DLD1 (cell line): ENCODE results near the gene CHSY3.
"Not testable (repeated sequence)": the region's sequence is repeated elsewhere in the genome, so short reads cannot be mapped to it uniquely, and the experiment has no call there.

Experiments used
- in situ Hi-C: cut with HindIII; loops from 2 replicates; pipeline ENCODE4 v1.10.0; 2017; ENCODE audit warnings: low sequenced_read_pairs

CHSY3 gene

DNA sequence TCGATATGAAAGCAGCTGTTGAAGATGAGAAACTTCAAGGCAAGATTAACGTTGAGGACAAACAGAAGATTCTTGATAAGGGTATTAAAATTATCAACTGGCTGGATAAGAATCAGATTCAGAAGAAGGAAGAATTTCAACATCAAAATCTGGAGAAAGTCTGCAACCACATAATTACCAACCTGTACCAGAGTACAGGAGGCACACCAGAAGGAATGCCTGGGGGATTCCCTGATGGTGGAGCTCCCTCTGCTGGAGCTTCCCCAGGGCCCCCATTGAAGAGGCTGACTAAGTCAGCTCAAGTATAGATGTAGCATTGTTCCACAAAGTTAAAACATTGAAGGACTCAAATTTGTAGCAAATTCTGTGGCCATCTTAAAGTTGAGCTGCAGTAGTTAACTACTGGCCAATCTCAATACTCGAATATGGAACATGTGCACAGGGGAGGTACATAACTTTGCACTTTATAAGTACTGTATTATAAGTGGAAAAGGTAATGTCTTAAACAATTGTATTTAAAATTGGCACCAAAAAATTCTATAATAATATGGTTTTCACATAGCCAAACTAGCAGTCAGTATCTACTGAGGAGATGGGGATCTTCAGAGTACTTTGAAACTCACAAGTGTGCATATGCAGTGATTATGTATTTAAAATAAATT, 237.5 kb downstream of the CHSY3 start:
- in situ Hi-C loops: no loop called here

DNA sequence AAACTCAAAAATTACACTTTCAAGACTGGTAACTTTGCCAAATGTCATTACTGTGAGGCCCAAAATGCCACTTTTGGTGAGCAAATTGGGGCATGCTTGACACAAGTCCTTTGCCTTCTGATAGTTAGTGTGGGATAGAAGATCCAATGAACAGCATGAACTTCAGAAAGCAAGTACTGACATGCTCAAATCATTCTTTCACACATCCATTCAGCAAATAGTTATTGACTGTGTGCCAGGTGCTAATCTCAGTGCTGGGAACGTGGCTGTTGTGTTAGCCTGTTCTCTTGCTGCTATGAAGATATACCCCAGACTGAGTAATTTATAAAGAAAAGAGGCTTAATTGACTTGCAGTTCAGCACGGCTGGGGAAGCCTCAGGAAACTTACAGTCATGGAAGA, 247.0 kb downstream of the CHSY3 start:
- in situ Hi-C loops: no loop called here

DNA sequence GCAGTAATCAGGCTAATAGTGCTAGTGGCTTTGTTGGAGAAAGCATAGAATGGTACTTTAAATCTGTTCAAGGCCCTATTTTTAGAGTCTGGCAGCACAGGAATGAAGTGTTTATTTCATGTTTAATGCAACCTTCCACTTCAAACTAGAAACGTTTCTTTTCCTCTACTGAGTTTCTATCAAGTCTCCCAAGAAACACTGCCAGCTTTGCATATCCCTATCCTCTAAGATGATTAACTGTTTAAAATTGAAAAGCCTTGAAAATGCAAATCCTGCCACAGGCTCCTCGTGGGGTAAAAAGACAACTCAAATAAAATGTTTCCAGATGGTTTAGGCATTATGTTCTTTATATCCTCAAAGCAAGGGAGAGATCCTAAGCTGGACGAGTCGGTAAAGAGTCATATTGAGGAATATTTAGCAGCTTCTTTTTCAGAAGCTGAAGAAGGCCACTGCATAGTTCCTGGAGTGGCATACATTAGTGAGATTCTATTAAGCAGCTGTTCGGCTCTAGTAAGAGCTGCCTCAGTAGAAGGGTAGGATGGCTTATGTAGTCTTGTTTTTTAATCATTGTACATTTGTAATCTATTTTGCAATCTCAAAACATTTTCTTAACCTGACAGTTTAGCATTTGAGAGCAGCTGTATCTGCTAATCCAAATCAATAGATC, 251.2 kb downstream of the CHSY3 start:
- in situ Hi-C loops: no loop called here

DNA sequence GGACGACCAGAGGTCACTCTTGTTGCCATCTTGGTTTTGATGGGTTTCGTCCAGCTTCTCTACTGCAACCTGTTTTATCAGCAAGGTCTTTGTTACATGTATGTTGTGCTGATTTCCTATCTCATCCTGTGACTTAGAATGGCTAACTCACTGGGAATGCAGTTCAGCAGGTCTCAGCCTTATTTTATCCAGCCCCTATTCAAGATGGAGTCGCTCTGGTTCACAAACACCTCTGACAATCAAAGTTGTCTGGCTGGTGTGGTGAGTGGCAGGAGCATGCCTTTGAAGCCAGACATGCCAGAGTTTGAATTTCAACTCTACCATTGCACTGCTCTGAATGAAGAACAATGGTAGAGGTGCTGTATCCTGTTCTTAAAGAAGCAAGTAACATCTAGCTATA, 253.8 kb downstream of the CHSY3 start:
- in situ Hi-C loops: no loop called here

DNA sequence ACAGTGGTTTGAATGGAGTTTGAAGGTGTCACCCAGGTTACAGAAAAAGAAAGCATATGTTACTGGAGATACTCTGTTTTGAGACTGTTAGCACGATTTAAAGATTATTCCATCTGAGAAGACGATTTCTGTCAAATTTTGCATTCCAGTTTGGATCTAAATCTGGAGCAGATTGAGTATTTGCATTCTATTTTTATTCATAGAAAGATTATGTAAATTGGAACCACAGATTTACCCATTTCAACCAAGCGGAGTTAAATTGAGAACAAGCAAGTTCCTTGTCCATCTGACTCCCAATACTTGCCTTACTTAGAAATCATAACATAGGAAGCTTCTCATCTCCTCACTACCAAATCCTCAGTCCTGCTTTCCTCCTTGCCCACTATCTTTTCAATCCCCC, 255.7 kb downstream of the CHSY3 start:
- in situ Hi-C loops: no loop called here

DNA sequence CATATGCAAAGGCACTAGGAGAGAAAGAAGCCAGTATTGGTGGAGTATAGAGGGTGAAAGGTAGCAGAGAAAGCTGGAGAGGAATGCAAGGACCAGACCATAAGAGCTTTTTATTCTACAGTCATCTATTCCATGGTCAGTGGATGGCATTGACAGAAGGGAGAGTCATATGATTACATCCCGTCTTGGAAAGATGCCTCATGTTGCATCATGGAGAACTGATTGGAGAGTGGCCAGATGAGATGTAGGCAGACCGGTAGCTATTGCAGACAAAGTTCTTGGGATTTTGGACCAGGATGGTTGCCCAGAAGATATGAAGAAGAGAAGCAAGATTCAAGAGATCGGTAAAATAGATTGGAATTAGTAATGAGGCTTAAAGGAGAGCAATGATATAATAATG, 260.7 kb downstream of the CHSY3 start:
- in situ Hi-C loops: no loop called here

DNA sequence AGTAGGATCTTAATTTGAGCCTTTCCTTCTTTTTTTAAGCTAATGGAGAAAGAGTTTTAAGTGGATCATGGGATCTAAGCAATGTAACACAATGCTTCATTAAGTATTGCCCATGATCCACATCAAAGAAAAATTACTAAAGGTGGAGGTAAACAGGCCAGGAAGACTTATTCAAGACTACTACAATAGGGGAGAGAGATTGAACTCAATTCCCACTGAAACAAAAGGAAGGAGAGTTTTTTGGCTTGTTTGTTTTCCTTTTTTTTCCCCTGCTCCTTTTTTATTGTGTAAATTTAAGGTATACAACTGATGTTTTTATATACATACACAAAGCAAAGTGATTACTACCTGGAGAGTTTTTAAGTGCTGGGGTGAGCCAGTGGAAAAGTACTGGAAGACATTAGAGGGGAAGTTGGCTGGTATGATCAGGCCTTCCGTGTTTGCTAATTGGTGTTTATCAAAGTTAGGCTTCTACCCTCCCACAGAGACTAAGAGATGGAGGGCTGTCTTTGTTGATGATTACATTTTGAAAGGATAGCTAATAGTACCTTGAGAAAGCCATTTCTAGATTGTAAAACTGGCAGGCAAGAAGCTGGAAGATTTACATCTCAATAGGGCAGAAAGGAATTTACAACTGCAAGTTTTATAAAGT, 262.7 kb downstream of the CHSY3 start:
- in situ Hi-C loops: no loop called here

DNA sequence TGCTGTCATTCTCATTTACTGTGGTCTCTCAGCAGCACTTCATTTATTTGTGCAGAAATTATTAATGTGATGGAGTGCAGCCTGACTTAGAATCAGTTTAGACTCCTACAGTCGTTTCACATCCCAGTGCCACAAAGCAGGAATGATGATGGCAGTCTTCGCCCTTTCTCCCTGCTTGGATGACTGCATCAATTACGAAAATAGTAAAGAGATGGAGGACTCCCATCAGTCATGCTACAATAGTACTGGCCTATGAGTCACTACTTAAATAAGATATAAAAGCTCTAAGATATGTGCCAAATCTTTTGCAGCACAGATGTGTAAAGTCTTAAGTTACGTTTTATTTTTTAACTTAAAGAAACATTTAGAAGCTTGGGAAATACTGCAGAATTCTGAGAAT, 263.9 kb downstream of the CHSY3 start:
- in situ Hi-C loops: no loop called here

DNA sequence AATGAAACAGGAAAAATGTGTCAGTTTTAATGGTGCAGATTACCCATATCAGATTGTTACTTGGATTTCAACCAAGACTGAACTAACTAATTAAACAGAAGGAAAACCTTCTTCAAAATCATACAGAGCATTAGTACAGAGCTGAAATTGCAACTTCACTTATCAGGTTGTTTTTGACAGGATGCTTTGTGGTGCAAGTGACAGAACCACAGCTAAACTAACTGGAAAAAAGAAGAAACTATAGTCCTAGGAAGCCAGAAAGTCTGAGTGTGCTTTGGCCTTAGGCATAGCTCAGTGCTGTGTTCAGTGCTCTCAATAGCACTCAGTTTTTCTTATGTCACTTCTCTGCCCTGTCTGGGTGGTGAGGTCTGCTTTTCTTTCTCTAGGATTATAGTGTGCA, 267.4 kb downstream of the CHSY3 start:
- in situ Hi-C loops: no loop called here

DNA sequence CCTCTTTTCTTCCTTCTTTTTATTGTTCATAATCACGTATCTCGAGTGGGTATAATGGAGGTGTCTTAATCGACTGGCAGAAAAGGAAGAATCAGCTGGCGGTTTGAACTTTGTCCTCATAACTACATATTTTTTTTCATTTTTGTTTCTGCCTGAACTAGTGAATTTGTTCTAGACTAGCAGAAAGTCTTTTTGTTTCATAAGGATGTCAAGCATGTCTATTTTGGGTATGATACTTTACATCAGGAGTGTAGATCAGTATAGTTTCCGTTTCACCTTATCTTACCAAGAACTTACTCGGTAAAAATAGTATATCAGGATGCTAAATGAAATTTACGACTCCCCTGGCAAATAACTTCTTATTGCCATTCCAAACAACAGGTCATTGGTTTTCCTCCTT, 278.9 kb downstream of the CHSY3 start:
- in situ Hi-C loops: no loop called here

DNA sequence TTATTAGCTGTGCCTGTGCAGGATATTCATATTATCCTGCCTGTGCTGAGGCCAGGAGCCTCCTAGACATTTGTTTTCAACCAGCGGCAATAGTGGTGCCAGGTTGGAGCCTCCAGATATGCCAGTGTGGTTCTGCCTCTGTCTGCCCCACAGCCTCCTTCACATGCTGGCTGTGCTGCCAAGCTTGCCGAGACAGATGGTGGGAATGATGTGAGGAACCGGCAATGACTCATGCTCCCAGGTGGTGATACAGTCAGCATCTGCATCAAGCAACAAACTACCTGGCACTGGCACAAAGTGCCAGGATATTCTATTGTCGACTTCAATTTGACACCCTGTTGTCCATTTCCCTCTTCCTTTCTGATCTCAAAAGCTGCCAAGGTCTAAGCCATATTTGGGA, 285.7 kb downstream of the CHSY3 start:
- in situ Hi-C loops: no loop called here

DNA sequence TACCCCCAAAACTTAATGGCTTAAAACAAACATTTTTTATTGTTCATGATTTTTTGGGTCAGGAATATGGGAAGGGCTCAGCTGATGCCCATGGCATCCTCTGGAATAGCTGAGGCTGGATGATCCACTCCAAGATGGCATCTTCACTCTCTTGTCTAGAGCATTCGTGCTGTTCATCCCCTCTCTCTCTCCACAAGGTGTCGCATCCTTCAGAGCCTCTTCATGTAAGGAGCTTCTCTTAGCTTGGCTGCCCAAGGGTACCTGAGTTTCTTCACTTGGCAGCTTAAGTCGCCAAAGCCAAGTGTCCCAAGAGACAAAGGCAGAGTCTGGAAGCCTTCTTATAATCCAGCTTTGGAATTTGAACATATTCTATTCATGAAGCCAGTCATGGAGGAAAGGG, 294.7 kb downstream of the CHSY3 start:
- in situ Hi-C loops: no loop called here

DNA sequence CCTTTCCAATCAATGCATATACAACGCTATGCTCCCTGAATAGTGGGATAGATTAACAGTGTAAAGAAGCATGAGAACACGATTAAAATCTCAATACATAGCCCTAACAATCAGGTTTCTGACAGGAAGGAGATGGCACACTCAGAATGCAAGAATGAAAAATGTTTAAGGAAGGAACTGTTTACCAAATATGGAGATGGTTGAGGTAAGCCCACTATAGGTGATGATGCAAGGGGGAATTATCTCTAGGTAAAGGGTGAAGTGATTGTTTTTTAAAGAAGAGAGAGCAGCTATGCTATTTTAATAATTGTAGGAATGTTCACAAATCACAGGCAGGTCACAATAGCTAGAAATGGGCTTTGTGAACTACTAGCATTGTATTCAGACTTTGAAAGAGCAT, 302.4 kb downstream of the CHSY3 start:
- in situ Hi-C loops: no loop called here

DNA sequence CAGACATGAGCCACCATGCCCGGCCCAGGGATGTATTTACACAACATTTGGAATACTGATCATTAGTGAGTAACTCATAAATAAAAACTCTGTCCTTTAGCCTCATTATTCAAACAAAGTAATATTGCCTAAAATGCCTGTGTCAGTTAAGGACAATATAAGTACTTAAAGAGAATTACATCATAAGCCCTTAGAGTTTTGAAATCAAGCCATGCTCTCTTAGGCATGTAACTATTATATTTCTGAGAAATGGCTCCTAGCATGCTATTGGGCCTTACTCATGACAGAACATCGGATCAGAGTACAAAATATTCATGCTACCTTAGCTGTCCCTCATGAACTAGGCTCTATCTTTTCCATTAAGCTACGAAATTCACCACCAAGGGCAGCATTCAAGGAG, 309.3 kb downstream of the CHSY3 start:
- in situ Hi-C loops: no loop called here

DNA sequence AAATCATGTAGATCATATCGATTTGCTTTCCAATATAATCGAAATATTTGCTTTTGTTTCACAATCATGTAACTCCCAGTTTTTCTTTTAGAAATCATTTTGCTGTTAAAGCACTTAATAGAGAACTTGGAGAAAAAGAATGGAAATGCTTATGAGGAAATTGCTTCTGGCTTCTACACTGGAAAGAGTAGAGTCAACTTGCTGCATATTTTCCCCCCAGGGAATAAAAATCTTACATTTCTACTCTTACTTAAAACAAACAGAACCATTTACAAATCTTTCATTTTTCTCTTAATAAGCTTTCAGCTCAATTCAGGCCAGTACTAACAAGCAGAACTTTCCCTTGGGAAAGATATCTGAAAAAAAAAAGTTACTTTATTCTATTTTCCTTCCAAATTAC, 312.0 kb downstream of the CHSY3 start:
- in situ Hi-C loops: no loop called here

DNA sequence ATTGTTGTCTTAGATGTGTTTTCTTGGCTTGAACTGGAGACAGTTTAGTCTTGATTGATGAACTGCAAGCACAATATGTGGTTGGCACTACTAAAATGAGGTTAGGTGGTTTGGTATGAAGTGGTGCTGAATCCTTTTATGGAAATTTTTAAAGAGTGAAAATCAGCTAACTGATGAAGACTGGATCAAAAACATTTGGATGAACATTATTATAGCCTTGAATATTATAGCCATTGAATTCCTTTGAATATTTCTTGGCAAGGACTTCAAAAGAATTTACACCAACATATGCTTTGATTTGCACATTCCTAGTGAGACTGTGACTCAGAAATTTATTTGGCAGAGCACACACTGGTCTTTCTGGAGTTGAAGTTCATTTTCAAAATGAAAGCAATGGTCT, 318.3 kb downstream of the CHSY3 start:
- in situ Hi-C loops: no loop called here

DNA sequence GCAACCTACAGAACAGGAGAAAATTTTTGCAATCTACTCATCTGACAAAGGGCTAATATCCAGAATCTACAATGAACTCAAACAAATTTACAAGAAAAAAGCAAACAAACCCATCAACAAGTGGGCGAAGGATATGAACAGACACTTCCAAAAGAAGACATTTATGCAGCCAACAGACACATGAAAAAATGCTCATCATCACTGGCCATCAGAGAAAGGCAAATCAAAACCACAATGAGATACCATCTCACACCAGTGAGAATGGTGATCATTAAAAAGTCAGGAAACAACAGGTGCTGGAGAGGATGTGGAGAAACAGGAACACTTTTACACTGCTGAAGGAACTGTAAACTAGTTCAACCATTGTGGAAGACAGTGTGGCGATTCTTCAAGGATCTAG, 322.3 kb downstream of the CHSY3 start:
- in situ Hi-C loops: not testable (repeated sequence)

DNA sequence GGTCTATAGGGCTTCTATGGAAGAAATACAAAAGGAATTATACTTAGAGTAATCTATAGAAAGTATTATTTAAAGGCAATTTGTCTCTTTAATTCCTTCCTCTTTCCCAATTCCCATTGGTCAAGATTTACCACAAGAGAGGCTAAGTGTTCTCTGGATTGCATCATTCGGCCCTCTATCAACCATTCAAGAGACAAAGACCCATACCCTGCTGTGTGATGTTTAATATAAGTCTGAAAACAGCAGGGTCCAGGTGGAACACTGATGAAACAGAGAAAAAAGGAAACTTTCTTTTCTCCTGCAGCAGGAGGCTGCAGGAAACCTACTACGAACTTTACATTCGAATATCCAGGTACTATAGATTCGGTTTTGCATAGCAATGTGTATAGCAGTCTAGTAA, 323.4 kb downstream of the CHSY3 start:
- in situ Hi-C loops: no loop called here

DNA sequence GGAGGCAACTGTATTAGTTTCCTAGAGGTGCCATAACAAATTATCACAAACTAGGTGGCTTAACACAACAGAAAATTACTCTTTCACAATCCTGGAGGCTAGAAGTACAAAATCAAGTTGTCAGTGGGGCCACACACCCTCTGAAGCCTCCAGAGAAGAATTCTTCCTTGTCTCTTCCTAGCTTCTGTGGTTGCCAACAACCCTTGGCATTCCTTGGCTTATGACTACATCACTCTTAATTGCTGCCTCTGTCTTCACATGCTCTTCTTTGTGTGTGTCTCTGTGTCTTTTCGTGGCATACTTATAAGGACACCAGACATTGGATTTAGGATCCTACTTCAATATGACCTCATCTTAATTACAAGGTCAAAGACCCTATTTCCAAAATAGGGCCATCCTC, 327.5 kb downstream of the CHSY3 start:
- in situ Hi-C loops: no loop called here

DNA sequence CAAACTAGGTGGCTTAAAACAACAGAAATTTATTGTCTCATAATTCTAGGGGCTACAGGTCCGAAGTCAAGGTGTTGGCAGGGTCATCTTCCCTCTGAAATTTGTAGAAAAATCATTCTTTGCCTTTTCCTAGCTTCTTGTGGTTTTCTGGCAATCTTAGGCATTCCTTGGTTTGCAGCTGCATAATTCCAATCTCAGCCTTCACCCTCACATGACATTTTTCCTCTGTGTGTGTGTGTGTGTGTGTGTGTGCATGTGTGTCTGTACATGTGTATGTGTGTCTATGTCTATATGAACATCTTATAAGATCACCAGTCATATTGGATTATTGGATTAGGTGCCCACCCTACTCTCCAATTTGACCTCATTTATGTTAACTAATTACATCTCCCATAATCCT, 330.6 kb downstream of the CHSY3 start:
- in situ Hi-C loops: no loop called here
